HL-60 (cell line): Measurements from ENCODE around the gene GSTP1.
A peak's percentile ranks its signal among the peaks of the same experiment; 100 is the strongest.

Experiments
- DNase-seq, 2 experiments: peaks; one replicate each; pipeline ENCODE4 v3.0.0-alpha.2; 2010 to 2020; ENCODE audit warnings: low read depth in 1 of 2, low spot score in 1 of 2
- H3K27ac ChIP-seq: fragments of 250-450 bp; sonication (Bioruptor Pico); replicated peaks from 2 replicates; pipeline ENCODE4 v1.5.1; 2020; ENCODE audit warnings: mild to moderate bottlenecking, moderate library complexity
- H3K27me3 ChIP-seq: fragments of 250-450 bp; sonication (Bioruptor Pico); 2 replicates; pipeline ENCODE4 v1.5.1; 2021; ENCODE audit warnings: mild to moderate bottlenecking, moderate library complexity; ENCODE audit not compliant: insufficient read depth, poor library complexity, severe bottlenecking
- H3K4me3 ChIP-seq: replicated peaks from 2 replicates; pipeline ENCODE4 v1.5.1; 2011; ENCODE audit warnings: mild to moderate bottlenecking, control low read depth, low read length; ENCODE audit not compliant: insufficient read depth
- CTCF ChIP-seq: IDR thresholded peaks from one replicate; pipeline ENCODE4 v1.5.1; 2011; ENCODE audit warnings: low read length, control low read depth, inconsistent platforms; ENCODE audit not compliant: insufficient read depth
- GABPA ChIP-seq: IDR thresholded peaks from 2 replicates; pipeline ENCODE4 v1.6.1; 2012; ENCODE audit warnings: low read depth
- POLR2AphosphoS5 ChIP-seq: IDR thresholded peaks from 2 replicates; pipeline ENCODE4 v1.6.1; 2012; ENCODE audit warnings: low read depth
- SPI1 ChIP-seq: IDR thresholded peaks from 2 replicates; pipeline ENCODE4 v1.6.1; 2012; ENCODE audit warnings: low read depth, mild to moderate bottlenecking, borderline replicate concordance
- TF ChIP-seq, protein P1 (sequence below): IDR thresholded peaks from 2 replicates; pipeline ENCODE4 v1.6.1; 2012; ENCODE audit warnings: low read depth; ENCODE audit not compliant: insufficient replicate concordance

The GSTP1 gene

GRCh38 chr11:67627812-67628624 lies 44.4 kb downstream of the GSTP1 start:
- Histone ChIP-seq H3K27ac (no peak overlapping the region), H3K4me3 (no peak overlapping the region), H3K27me3 (no peaks in the 10 kb centered on the region)
- TF ChIP-seq POLR2AphosphoS5 (no peak), SPI1 (no peak), GABPA (no peak), CTCF (no peak)
- TF ChIP-seq, protein P1, sequence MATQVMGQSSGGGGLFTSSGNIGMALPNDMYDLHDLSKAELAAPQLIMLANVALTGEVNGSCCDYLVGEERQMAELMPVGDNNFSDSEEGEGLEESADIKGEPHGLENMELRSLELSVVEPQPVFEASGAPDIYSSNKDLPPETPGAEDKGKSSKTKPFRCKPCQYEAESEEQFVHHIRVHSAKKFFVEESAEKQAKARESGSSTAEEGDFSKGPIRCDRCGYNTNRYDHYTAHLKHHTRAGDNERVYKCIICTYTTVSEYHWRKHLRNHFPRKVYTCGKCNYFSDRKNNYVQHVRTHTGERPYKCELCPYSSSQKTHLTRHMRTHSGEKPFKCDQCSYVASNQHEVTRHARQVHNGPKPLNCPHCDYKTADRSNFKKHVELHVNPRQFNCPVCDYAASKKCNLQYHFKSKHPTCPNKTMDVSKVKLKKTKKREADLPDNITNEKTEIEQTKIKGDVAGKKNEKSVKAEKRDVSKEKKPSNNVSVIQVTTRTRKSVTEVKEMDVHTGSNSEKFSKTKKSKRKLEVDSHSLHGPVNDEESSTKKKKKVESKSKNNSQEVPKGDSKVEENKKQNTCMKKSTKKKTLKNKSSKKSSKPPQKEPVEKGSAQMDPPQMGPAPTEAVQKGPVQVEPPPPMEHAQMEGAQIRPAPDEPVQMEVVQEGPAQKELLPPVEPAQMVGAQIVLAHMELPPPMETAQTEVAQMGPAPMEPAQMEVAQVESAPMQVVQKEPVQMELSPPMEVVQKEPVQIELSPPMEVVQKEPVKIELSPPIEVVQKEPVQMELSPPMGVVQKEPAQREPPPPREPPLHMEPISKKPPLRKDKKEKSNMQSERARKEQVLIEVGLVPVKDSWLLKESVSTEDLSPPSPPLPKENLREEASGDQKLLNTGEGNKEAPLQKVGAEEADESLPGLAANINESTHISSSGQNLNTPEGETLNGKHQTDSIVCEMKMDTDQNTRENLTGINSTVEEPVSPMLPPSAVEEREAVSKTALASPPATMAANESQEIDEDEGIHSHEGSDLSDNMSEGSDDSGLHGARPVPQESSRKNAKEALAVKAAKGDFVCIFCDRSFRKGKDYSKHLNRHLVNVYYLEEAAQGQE, result no peak
- no peak for DNase-seq

DNA sequence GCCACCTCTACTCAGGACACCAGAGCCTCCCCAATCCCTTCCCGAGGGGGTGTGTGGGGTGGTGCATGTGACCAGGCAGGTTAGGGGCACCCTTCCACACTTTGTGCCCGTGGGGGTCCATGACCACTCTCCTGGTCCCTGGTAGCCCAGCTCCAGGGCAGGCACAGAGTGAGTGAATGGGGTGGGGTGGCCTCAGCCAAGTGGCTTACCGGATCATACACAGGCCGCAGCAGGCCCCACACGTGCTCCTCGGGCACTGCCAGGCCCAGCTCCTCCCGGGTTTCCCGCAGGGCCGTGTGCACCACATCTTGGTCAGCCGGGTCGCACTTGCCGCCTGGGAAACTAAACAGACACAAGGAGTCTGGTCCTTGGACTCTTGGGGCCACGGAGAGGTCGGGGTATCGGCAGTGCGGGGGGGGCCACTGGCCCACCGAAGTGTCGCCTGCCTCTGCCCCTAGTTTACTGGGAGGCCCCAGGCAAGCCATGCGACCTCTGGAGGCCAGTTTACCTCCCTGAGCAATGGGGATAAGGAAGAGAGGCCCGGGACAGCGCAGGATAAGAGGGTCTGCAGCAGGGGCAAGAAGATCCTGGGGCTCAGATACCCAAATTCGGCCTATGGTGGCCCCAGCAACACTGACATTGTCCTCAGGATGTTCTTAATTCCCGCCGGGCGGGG lies 45.2 kb downstream of the GSTP1 start:
- Histone ChIP-seq H3K4me3 (no peak overlapping the region; the same call in 1 of the 2 replicates), H3K27ac (no peak overlapping the region), H3K27me3 (no peaks in the 10 kb centered on the region)
- no peak for TF ChIP-seq GABPA
- TF ChIP-seq, protein P1, result no peak
- no peak for TF ChIP-seq SPI1
- TF ChIP-seq CTCF, result no peak
- TF ChIP-seq POLR2AphosphoS5, result no peak
- no peak for DNase-seq

- TF ChIP-seq, protein P1, result no peak
- TF ChIP-seq SPI1, result no peak
- peak; percentile 60; the same call in 1 of the 2 replicates for TF ChIP-seq POLR2AphosphoS5
- peak; percentile 67 for TF ChIP-seq CTCF
- Histone ChIP-seq H3K4me3 (peak within 1 kb of the TSS; percentile 77), H3K27me3 (no peaks in the 10 kb centered on the region), H3K27ac (peak within 1 kb of the TSS; percentile 77)
- peak; percentile 76 to 87 for DNase-seq
Observed at GRCh38 chr11:67629386-67630227, 46.0 kb downstream of the GSTP1 start, which contains the start of gene NUDT8. TSS of gene NUDT8 (minus strand) at chr11:67629937. CDS start at chr11:67629911, 26 bp downstream.
